GM12891 (cell line): Measurements from ENCODE around the gene POLG.

Source experiments
- POLR2A ChIP-seq: IDR thresholded peaks from 2 replicates; pipeline ENCODE4 v1.6.1; 2011; ENCODE audit warnings: low read depth, low read length, control low read depth
- POLR2AphosphoS5 ChIP-seq: IDR thresholded peaks from 2 replicates; pipeline ENCODE4 v1.6.1; 2011; ENCODE audit warnings: low read depth, low read length, control low read depth

GRCh38 chr15:89358755-89359439 is 24.3 kb upstream of the POLG start:
- TF ChIP-seq POLR2AphosphoS5, result no peak
- TF ChIP-seq POLR2A, result no peak
